Endodermal cell (in vitro differentiated cells): Measurements from ENCODE around the gene ZNF888. TPM values are rescaled to one million over a fixed set of nuclear protein-coding genes. Genes with fewer than 3 reads are reported as not detected.
A peak's percentile ranks its signal among the peaks of the same experiment; 100 is the strongest.
"Not testable (repeated sequence)": the region's sequence is repeated elsewhere in the genome, so short reads cannot be mapped to it uniquely, and the experiment has no call there.

Source experiments
- DNase-seq: peaks from one replicate; pipeline ENCODE4 v3.0.0-alpha.2; 2017
- H3K27ac ChIP-seq: 2 replicates; pipeline ENCODE4 v1.5.1; 2013; ENCODE audit warnings: mild to moderate bottlenecking, low read depth, low read length, moderate library complexity
- H3K27me3 ChIP-seq: 2 replicates; pipeline ENCODE4 v1.6.1; 2013; ENCODE audit warnings: mild to moderate bottlenecking, low read length, moderate library complexity; ENCODE audit not compliant: insufficient read depth, control insufficient read depth, poor library complexity, severe bottlenecking
- H3K36me3 ChIP-seq: 2 replicates; pipeline ENCODE4 v1.7.0; 2013; ENCODE audit warnings: mild to moderate bottlenecking, low read length, moderate library complexity; ENCODE audit not compliant: control insufficient read depth, insufficient read depth
- H3K4me1 ChIP-seq: one replicate; pipeline ENCODE4 v1.7.0; 2013; ENCODE audit warnings: low read length; ENCODE audit not compliant: control insufficient read depth, insufficient read depth
- H3K4me3 ChIP-seq: 2 replicates; pipeline ENCODE4 v1.5.1; 2013; ENCODE audit warnings: mild to moderate bottlenecking, low read length, moderate library complexity
- H3K9ac ChIP-seq: 2 replicates; pipeline ENCODE4 v1.6.1; 2013; ENCODE audit warnings: mild to moderate bottlenecking, low read length, moderate library complexity; ENCODE audit not compliant: poor library complexity, severe bottlenecking; ENCODE audit errors: extremely low read depth
- H3K9me3 ChIP-seq: 2 replicates; pipeline ENCODE4 v1.6.1; 2013; ENCODE audit warnings: mild to moderate bottlenecking, low read length, moderate library complexity; ENCODE audit not compliant: control insufficient read depth
- H3K27ac Mint-ChIP-seq: 2 replicates; pipeline ENCODE4 v1.8.0; 2020; ENCODE audit warnings: mixed read lengths
- H3K27me3 Mint-ChIP-seq: 2 replicates; pipeline ENCODE4 v1.8.0; 2021; ENCODE audit warnings: mild to moderate bottlenecking, mixed read lengths; ENCODE audit not compliant: insufficient read depth
- H3K36me3 Mint-ChIP-seq: 2 replicates; pipeline ENCODE4 v1.8.0; 2020; ENCODE audit warnings: low read depth, mixed read lengths
- H3K4me1 Mint-ChIP-seq: 2 replicates; pipeline ENCODE4 v1.8.0; 2020; ENCODE audit warnings: mixed read lengths
- H3K4me3 Mint-ChIP-seq: 2 replicates; pipeline ENCODE4 v1.8.0; 2020; ENCODE audit warnings: mild to moderate bottlenecking, moderate library complexity, mixed read lengths
- H3K9me3 Mint-ChIP-seq: 2 replicates; pipeline ENCODE4 v1.8.0; 2020; ENCODE audit warnings: mild to moderate bottlenecking, mixed read lengths
- WGBS, 2 experiments: methylation state at CpG; one replicate each; pipeline versions ENCODE4 v1.1.5 to v1.1.7; 2013; ENCODE audit warnings: missing lambda C conversion rate in 2 of 2, mixed read lengths in 1 of 2; ENCODE audit not compliant: insufficient coverage in 1 of 2, insufficient read length in 1 of 2; 5-methylcytosine and 5-hydroxymethylcytosine counted together
- total RNA-seq, 2 donors: library from RNA; stranded (reverse); fragmentation: NEBNext Ultra II Directional in 1 of 2; extraction: Animal tissue kit (Norgen Biotek cat#: 25700) in 1 of 2; gene quantifications; 2 replicates in 1 of 2; 3 replicates in 1 of 2; pipeline ENCODE4 v1.2.1, GENCODE V29; 2021
- TF ChIP-seq, protein P1 (sequence below): fragments of 200-600 bp; sonication (generic); conservative IDR thresholded peaks from 2 replicates; pipeline ENCODE4 v1.5.0; 2021; ENCODE audit warnings: antibody characterized with exemption, mild to moderate bottlenecking

ZNF888 gene
- total RNA-seq, 2 donors from 2014 or later, result 13.4 to 19.6 TPM

DNA sequence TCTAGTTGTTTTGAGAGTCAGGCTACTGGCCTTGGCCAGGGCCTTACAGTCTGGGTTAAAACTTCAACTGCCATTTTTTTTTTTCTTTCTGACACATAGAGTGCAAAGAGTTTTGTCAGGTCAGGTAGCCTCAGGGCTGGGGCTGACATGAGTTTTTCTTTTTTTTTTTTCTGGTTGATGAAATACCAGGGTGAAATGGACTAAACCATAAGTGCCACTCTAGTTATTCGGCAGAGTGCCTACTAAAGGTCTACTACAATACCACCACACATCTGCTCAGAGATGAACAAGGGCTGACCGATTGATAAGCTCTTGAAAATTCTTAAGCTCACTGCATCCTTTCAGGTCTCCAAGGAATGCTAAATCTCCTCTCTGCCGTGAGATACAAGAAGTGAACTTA lies 21.4 kb downstream of the ZNF888 start:
- no peaks in the 10 kb centered on the region for H3K27me3 ChIP-seq
- Mint-ChIP-seq H3K4me3 (no peak overlapping the region), H3K27ac (no peak overlapping the region), H3K4me1 (peaks cover 17% of the 10 kb centered on the region), H3K27me3 (no peaks in the 10 kb centered on the region), H3K9me3 (peaks cover 28% of the 10 kb centered on the region), H3K36me3 (peaks cover 26% of the 10 kb centered on the region)
- H3K9me3 ChIP-seq, result peaks cover 30% of the 10 kb centered on the region
- TF ChIP-seq, protein P1, sequence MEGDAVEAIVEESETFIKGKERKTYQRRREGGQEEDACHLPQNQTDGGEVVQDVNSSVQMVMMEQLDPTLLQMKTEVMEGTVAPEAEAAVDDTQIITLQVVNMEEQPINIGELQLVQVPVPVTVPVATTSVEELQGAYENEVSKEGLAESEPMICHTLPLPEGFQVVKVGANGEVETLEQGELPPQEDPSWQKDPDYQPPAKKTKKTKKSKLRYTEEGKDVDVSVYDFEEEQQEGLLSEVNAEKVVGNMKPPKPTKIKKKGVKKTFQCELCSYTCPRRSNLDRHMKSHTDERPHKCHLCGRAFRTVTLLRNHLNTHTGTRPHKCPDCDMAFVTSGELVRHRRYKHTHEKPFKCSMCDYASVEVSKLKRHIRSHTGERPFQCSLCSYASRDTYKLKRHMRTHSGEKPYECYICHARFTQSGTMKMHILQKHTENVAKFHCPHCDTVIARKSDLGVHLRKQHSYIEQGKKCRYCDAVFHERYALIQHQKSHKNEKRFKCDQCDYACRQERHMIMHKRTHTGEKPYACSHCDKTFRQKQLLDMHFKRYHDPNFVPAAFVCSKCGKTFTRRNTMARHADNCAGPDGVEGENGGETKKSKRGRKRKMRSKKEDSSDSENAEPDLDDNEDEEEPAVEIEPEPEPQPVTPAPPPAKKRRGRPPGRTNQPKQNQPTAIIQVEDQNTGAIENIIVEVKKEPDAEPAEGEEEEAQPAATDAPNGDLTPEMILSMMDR, result no peak
- DNase-seq, result no peak
- H3K27ac ChIP-seq, result no peak overlapping the region
- 91 to 100% methylated on average over 1 to 3 of the region's 3 CpGs for WGBS, 2 experiments
- no peaks in the 10 kb centered on the region for H3K4me1 ChIP-seq
- no peak overlapping the region for H3K4me3 ChIP-seq
- H3K36me3 ChIP-seq, result peaks cover 27% of the 10 kb centered on the region
- no peak overlapping the region for H3K9ac ChIP-seq

DNA sequence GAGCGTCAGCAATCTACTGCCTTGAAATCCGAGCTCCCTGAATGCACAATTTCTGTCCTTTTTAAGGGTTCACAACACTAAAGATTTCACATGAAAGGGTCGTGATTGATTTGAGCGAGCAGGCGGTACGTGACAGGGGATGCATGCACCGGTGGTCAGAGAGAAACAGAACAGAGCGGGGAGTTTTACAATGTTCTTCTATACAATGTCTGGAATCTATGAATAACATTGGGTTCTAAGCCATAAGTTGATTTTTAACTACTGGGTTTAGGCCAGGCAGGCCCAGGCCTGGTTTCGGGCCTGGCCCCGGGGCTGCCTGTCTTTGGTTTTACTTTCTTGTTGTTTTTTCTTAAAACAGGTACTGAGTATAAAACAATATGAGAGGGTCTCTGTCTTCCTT lies 24.6 kb downstream of the ZNF888 start:
- 92% methylated on average over 10 of the region's 10 CpGs for WGBS, 2 experiments

GRCh38 chr19:52898101-52898500 lies 25.1 kb downstream of the ZNF888 start:
- no peaks in the 10 kb centered on the region for H3K27me3 Mint-ChIP-seq
- peaks cover 2% of the 10 kb centered on the region for H3K9me3 Mint-ChIP-seq
- H3K4me1 ChIP-seq, result no peaks in the 10 kb centered on the region
- peaks cover 18% of the 10 kb centered on the region for H3K4me1 Mint-ChIP-seq
- peak overlapping the region; percentile 53 for H3K27ac ChIP-seq
- WGBS, 2 experiments, result 70 to 100% methylated on average over 1 to 15 of the region's 15 CpGs
- H3K27ac Mint-ChIP-seq, result peak overlapping the region; percentile 99
- H3K27me3 ChIP-seq, result no peaks in the 10 kb centered on the region
- peak; percentile 78 for DNase-seq
- peaks cover 9% of the 10 kb centered on the region for H3K9me3 ChIP-seq
- peak overlapping the region; percentile 96 for H3K4me3 ChIP-seq
- TF ChIP-seq, protein P1, result no peak
- peak overlapping the region; percentile 94 for H3K4me3 Mint-ChIP-seq
- H3K36me3 ChIP-seq, result peaks cover 21% of the 10 kb centered on the region
- no peak overlapping the region for H3K9ac ChIP-seq
- H3K36me3 Mint-ChIP-seq, result peaks cover 26% of the 10 kb centered on the region

More for the DNA sequence above, 24.6 kb downstream of the ZNF888 start:
- peak overlapping the region; percentile 99 for H3K27ac Mint-ChIP-seq
- not testable (repeated sequence) for H3K27me3 Mint-ChIP-seq, H3K9me3 Mint-ChIP-seq, H3K27ac ChIP-seq, H3K27me3 ChIP-seq, H3K9me3 ChIP-seq, DNase-seq, H3K4me1 ChIP-seq, H3K9ac ChIP-seq
- H3K4me1 Mint-ChIP-seq, result peaks cover 18% of the 10 kb centered on the region
- peak overlapping the region; percentile 96 for H3K4me3 ChIP-seq
- H3K36me3 Mint-ChIP-seq, result peaks cover 23% of the 10 kb centered on the region
- peak overlapping the region; percentile 94 for H3K4me3 Mint-ChIP-seq
- peaks cover 17% of the 10 kb centered on the region for H3K36me3 ChIP-seq
